PC-3 (cell line): ENCODE measurements around the gene FAM153A.
"Not testable (repeated sequence)": the region's sequence is repeated elsewhere in the genome, so short reads cannot be mapped to it uniquely, and the experiment has no call there.

Source experiments
- CTCF ChIP-seq: fragments of 300-600 bp; sonication (generic); conservative IDR thresholded peaks from 2 replicates; pipeline ENCODE4 v1.5.1; 2017; ENCODE audit warnings: antibody characterized with exemption, low read depth, mild to moderate bottlenecking, low read length
- EZH2 ChIP-seq: fragments of 300-600 bp; sonication (generic); IDR thresholded peaks from one replicate; pipeline ENCODE4 v1.6.1; 2017; ENCODE audit warnings: antibody characterized with exemption, mild to moderate bottlenecking, low read length; ENCODE audit not compliant: unreplicated experiment

- TF ChIP-seq CTCF, EZH2: not testable (repeated sequence)
Observed at GRCh38 chr5:177819664-177820063, 37.0 kb upstream of the FAM153A start.
